NCI-H748 treated with DMSO at 0.1 percent for 48 hours (cell line): Measurements from ENCODE around the gene GSG1.

Source experiments
- DNase-seq: peaks from one replicate; lab custom pipeline; 2025; lab: John Stamatoyannopoulos, UW

Gene GSG1

DNA sequence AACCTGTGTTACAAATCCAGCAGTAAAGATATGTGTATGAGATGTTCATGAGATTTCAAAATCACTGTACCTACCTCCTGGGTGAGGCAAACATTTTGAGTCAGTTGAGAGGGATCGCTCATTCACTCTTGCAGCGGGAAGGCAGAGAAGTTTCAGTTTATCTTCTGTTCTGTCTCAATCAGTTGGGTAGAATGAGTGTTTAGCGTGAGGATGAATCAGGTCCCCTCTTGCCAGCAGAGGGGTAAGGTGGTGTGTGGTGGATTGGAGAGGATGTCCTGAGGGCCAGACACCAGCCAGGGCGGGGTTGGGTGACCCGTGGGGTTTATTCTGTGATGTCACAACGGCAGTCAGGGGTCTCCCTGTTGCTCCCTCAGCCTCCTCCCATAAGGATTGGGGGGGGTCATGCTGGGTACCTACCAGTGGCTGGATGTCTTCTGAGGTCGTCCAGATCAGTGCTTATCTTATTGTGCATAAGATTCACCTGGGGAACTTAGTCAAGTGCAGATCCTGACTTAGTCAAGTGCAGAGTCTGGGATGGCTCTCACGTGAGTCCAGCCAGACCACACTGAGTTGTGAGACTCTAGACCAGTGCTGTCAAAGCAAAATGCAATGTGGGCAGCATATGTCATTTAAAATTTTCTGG, at the start of gene GSG1:
Gene GSG1 (minus strand): TSS at position 277 of the 643 bp plus-strand sequence. CDS start 155 bp downstream, at position 122.
- no peak for DNase-seq

DNA sequence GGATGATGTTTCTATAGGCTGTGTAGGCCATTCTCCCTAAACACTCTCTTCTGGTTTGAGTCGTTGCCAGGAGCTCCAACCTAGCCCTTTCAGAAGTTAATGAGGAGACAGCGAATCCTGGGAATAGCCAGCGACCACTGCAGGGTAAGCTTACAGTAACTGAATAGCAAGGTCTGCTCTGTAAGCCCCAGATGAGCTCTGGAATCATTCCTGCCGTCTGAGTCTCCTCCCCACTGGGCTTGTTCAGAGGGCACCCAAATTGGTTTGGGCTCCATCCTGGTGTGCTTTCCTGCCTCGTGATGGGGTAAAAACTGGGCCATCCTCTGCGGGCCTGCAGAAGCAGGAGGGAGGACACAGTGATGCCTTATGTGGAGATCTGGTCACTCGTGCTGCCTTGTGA, 49.7 kb upstream of the GSG1 start:
- DNase-seq = no peak

DNA sequence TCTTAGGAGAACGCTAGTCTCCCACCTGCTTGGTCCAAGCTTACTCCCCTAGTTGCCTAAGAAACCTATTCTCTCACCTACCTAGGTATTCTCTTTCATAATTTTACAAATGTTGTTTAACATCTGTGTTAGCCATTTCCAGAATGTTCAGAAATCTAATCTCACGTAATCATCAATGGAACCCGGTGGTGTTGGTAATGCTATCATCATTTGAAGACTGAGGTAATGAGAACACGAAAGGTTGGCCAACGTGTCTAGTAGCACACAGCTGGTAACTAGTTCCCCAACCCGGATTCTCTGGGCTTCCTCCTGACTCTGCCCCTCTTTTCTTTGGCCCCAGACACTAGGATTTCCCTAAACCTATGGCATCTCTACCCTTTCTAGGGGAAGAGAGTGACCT, 49.3 kb upstream of the GSG1 start:
- DNase-seq = no peak

DNA sequence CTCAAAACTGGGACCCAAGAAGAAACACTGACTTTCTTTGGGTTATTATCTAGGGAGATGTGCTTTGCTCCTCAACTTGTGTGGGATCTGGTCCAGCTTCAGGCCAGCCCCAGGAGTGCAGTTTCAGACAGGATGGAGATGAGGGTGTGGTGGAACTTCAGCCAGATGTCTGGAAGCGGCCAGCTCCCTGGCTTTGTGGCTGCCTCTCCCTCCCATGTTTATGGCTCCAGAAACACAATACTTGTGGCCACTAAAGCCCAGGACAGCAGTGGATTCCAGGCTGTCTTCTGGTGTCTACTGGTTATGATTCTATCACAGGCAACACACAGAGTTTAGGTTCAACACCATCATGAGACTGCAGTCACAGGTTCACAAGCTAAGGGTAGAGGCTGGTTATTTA, 48.8 kb upstream of the GSG1 start:
- no peak for DNase-seq

GRCh38 chr12:13149411-13149810, 45.9 kb upstream of the GSG1 start:
- DNase-seq = no peak

DNA sequence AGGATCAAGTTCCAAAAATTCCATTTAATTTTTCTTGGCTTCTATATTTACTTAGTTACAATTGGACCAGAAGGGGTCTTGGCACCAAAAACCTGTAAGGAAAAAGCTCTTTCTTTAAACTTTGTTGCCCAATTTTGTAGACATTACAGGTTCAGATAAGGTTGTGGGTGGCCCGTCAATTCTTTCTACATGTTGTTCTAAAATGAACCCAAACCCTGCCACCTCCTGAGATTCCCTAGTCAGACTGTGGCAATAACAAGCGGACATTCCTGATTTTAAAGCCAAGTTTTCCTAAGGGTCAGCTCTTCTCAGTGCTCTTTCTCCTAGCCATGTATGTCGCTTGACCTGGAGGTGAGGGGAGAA, 45.0 kb upstream of the GSG1 start:
- DNase-seq = no peak

DNA sequence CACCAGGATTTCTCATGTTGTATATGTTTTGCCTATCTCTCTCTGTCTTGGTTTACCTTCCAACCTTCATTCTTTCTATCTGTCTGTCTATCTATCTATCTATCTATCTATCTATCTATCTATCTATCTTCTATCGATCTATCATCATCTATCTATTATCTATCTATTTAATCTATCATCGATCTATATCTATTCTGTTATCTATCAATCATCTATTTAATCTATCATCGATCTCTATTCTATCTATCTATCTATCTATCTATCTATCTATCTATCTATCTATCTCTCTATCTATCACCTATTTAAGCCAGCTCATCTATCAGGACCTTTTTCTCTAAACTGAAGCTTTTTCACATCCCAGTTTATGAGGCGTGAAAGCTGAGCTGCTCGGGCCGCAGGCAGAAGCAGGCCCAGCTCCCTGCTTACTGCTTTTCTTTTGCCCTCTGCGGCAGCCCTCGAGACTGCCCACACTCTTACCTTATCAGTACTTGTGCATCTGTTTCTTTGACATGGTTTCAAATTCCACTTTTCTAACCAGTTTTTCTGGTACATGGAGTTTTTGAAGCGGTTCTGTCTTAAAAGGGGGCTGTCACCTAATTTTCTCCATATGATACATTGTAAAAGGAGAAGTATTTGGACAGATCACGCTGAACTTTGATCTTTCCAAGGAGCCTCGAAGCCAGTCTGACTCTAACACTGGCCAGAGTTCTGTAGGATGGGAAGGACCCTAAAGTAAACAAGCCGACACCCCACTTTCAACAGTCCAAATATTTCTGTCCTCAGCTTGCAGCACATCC, 44.4 kb upstream of the GSG1 start:
- DNase-seq = no peak

DNA sequence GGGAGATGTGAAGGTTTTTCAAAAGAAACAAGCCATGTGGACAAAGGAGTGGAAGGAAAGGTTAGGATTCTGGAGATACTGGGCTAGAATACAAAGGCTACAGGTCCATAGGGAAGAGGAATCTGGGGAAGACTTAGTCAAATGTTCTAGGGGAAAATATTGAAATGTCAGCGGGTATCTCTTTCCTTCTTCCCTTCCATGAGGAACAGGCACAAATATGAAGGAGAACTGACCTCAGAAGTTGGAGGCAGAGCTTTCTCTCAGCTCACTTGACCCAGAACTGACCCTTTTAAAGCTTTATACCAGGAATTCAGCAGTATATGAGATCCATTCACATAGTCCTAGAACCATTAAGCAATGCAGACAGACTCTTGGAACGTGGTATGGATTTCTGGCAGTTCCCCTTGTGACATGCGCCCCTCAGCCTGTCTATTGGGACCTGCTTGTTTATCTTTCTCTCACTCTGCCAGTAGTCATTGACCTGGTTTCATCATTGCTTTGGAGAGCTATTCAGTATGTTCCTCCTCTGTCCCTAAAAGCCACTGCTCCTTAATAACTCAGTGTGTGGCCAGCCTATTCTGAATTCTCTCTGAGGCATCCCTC, 43.0 kb upstream of the GSG1 start:
- DNase-seq = no peak

GRCh38 chr12:13144266-13144828, 40.9 kb upstream of the GSG1 start:
- DNase-seq = no peak

- no peak for DNase-seq
Measured at GRCh38 chr12:13142747-13143146, 39.3 kb upstream of the GSG1 start.

DNA sequence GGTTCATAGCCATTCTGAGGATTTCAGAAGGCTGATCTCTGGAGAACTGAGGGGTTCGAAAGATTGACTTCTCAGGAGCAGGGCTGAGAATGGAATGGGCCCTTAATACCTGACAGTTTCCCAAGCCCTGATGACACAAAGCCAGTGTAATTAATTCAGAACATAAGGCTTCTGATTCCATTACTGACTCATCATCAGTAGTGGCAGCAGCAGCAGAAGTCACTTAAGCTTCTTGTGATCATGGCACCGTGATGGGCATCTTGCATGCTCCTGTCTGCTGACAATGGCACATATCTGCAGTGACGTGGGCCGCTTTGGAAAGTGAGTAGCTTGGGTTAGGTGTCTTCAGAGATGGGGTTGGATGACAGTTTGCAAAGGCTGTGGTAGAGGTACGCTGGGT, 38.2 kb upstream of the GSG1 start:
- DNase-seq = no peak

- DNase-seq = no peak
Measured at GRCh38 chr12:13135371-13136178, 32.1 kb upstream of the GSG1 start.

GRCh38 chr12:13133886-13134285, 30.4 kb upstream of the GSG1 start:
- DNase-seq = no peak

DNA sequence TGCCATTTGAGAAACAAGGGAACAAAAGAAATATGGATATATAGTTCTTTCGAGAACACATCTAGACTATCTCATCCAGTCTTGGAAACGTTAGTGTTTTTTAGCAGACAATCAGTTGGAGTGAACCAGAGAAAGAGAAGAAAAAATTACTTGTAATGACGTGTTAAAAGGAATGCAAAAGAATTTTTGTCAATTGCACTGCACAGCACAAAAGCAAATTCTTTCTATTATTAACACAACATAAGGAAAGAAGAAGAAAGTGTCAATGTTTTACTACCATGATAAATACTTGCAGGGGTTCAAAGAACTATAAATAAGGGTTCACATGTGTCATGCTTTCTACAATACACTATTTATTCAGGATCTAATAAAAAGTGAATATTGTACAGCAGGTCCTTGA, 27.5 kb upstream of the GSG1 start:
- no peak for DNase-seq

DNA sequence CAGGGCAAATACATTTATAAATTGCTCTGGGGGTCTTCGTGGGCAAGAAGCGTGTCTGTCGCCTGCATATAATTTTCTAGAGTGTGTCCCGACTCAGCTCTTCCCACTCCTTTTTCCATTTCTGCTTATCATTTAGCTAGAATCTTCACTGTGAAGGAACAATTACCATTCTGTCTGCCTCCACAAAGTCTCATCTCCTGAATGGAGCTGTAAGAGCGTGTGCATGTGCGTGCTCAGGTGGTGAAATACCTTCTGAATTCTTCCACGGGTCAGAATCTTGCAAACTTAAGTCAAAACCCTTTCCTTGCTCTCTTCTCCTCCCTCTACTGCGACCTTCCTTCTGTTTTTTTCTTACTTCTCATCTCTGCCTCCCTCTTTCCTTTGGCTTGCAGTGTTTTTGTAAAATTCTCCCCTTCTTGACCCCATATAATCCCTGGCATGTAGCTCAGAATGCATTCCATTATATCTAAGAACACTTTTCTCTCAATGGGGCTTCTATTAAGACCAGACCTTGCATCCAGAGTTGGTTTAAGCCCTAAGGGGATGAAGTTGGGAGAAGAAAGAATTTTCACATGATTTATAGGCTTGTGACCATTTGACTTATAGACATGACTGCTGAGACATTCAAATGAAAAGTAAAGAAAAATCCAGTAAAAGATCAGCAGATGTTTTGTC, 25.0 kb upstream of the GSG1 start:
- no peak for DNase-seq

DNA sequence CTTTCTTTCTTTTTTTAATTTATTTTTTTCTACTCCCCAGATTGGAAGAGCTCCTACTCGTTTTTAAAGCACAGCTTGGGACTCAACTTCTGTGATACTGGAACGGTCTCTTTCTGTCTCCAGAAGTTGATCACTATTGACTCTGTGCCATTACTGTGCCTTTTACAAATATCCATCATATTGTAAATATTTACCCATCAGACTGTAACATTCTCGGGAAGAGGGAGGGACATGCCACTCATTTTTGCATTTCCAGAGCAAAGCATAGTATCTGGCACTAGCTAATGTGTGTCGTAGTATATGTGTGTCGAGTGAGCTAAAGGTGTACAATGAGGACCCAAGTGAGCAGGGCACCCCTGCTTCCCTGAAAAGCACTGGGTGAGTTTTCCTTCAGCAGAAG, 24.0 kb upstream of the GSG1 start:
- no peak for DNase-seq

DNA sequence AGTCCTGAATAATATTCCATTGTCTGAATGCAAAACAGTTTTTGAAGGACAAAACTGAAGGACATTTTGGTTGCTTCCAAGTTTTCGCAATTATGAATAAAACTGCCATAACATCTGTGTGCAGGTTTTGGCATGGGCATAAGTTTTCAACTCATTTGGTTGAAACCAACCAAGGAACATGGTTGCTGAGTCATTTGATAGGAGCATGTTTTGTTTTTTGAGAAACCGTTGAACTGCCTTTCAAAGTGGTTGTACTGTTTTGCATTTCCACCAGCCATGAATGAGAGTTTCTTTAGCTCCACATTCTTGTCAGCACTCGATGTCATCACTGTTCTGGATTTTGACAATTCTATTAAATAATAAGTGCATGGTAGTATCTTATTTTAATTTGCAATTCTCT, 23.0 kb upstream of the GSG1 start:
- DNase-seq = no peak

- DNase-seq = no peak
Measured at GRCh38 chr12:13125996-13126395, 22.5 kb upstream of the GSG1 start.

GRCh38 chr12:13124656-13125505, 21.4 kb upstream of the GSG1 start:
- no peak for DNase-seq

GRCh38 chr12:13121568-13121967, 18.1 kb upstream of the GSG1 start:
- DNase-seq = no peak

- DNase-seq = no peak
Measured at GRCh38 chr12:13120413-13120812, 16.9 kb upstream of the GSG1 start.
